Aorta (tissue), 5 donors: Measurements from ENCODE around the gene RNLS. TPM values are rescaled to one million over a fixed set of nuclear protein-coding genes. Genes with fewer than 3 reads are reported as not detected.
A peak's percentile ranks its signal among the peaks of the same experiment; 100 is the strongest.

Experiments used
- ATAC-seq: fragments of 200-7000 bp; cut with Tn5 transposase; one replicate; pipeline ENCODE4 v1.9.1; 2022; ENCODE audit warnings: moderate library complexity; ENCODE audit not compliant: low FRiP score
- DNase-seq, 2 donors: peaks; one replicate each; pipeline ENCODE4 v3.0.0-alpha.2; 2020
- H3K27ac ChIP-seq, 2 donors: one replicate each; pipeline ENCODE4 v1.5.1; 2013; ENCODE audit warnings: low read length in 2 of 2, mild to moderate bottlenecking in 2 of 2, moderate library complexity in 2 of 2, control low read depth in 1 of 2, inconsistent platforms in 1 of 2, low read depth in 1 of 2
- H3K27me3 ChIP-seq, 2 donors: one replicate each; pipeline ENCODE4 v1.6.1; 2013; ENCODE audit warnings: control low read depth in 1 of 2, low read length in 1 of 2, mild to moderate bottlenecking in 1 of 2, moderate library complexity in 1 of 2; ENCODE audit not compliant: insufficient read depth in 2 of 2, control insufficient read depth in 1 of 2
- H3K36me3 ChIP-seq, 2 donors: one replicate each; pipeline ENCODE4 v1.6.1; 2013; ENCODE audit warnings: control low read depth in 1 of 2, low read length in 1 of 2, mild to moderate bottlenecking in 1 of 2; ENCODE audit not compliant: insufficient read depth in 2 of 2, control insufficient read depth in 1 of 2
- H3K4me1 ChIP-seq, 2 donors: one replicate each; pipeline ENCODE4 v1.6.1; 2013; ENCODE audit warnings: low read length in 2 of 2, control low read depth in 1 of 2, mild to moderate bottlenecking in 1 of 2, moderate library complexity in 1 of 2; ENCODE audit not compliant: insufficient read depth in 2 of 2, control insufficient read depth in 1 of 2
- H3K4me3 ChIP-seq, 2 donors: one replicate each; pipeline ENCODE4 v1.5.1; 2013; ENCODE audit warnings: low read length in 2 of 2, control low read depth in 1 of 2, mild to moderate bottlenecking in 1 of 2
- H3K9me3 ChIP-seq: one replicate; pipeline ENCODE4 v1.6.1; 2013; ENCODE audit warnings: mild to moderate bottlenecking, low read length; ENCODE audit not compliant: control insufficient read depth
- WGBS, 2 donors: extraction: QIAGEN DNeasy Blood & Tissue Kit; methylation state at CpG; one replicate each; pipeline ENCODE4 v1.1.7; 2013; 5-methylcytosine and 5-hydroxymethylcytosine counted together
- intact Hi-C, 2 donors: fragments of 100-400 bp; cut with DNase I; formaldehyde crosslinking; loops; one replicate each; pipeline versions ENCODE4 v1.14.2 to v1.15.0; 2022
- polyA plus RNA-seq, 2 donors: library from polyadenylated mRNA; stranded (reverse); fragments of 200-250 nt; gene quantifications; one replicate each; pipeline ENCODE4 v1.2.3, GENCODE V29; 2013
- total RNA-seq, 2 donors: library from RNA; stranded (reverse); fragmentation: NEBNext Ultra II Directional; extraction: Animal tissue kit (Norgen Biotek cat#: 25700); gene quantifications; one replicate each; pipeline ENCODE4 v1.2.1, GENCODE V29; 2021
- donor health status: healthy with polysubstance abuse.
- donor health status: Bipolar disorder and iron deficiency.
- donor health status: DM: no; HTN: no; CAD: no.
- donor health status: DM: no; HTN: no; CAD: no.
- donor health status: DM: yes; HTN: yes; CAD: no.

The RNLS gene
- total and polyA plus RNA-seq, 4 donors: 6.1 to 9.7 (median 9.5) TPM

DNA sequence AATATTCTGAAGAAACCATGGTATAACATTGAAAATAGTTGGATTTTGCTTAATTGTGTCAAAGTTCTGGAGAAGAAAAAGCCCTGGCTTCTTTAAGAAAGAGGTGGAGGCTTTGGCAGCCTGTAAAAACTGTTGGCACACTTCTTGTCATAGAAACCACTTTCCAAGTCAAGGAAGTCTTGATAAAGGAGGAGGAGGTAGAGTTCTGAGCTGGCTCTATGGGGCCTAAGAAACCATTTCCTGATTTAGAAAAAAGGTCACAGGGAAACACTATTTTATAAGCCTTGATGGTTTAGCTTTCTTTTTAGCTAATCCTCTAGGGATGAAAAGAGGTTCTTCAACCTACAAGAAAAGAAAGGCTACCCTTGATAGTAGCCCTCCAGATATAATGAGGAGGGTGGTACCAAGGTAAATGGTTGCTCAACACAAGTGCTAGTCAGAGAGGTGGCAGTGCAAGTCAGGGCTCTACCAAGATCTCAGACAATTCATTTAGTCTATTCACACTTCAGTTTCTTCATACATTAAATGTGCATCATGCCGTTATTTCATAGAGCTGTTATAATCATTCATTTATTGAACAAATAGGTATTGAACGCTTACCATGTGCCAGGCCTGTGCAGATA is 346.9 kb downstream of the RNLS start:
- Histone ChIP-seq H3K4me1 (peaks cover 0 to 1% of the 10 kb centered on the region in 2 donors), H3K27me3 (no peaks in the 10 kb centered on the region), H3K36me3 (no peaks in the 10 kb centered on the region), H3K9me3 (no peaks in the 10 kb centered on the region), H3K27ac (no peak overlapping the region), H3K4me3 (no peak overlapping the region)
- 94 to 97% methylated on average over 2 of the region's 2 CpGs for WGBS, 2 donors
- ATAC-seq: no peak
- intact Hi-C loops: no loop called here
- no peak for DNase-seq

DNA sequence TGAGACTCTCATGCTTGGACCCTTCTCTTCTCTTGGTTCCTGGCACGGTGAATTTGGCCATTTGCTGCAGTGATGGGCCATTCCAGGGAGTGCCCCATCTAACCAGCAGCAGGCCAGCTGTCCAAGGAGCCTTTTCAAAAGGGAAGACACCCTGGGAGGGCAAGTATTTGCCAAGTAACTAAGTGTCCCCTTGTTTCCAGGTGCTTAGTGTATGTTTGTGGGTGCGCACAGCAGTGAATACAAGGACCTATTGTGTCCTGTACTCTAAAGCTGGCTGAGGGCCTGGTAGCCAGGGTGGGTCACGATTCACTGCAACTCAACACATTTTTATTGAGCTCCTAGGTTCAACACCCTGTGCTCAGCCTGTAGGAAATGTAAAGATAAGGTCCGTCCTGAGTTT is 348.8 kb downstream of the RNLS start:
- intact Hi-C loops: no loop called here
- DNase-seq (no peak), ATAC-seq (no peak)
- H3K27ac ChIP-seq: no peak overlapping the region
- 69 to 75% methylated on average over 4 of the region's 4 CpGs for WGBS, 2 donors
- peaks cover 0 to 1% of the 10 kb centered on the region in 2 donors for H3K4me1 ChIP-seq
- H3K4me3 ChIP-seq: no peak overlapping the region
- H3K9me3 ChIP-seq: no peaks in the 10 kb centered on the region
- no peaks in the 10 kb centered on the region for H3K27me3 ChIP-seq
- H3K36me3 ChIP-seq: no peaks in the 10 kb centered on the region

- no peaks in the 10 kb centered on the region for H3K36me3 ChIP-seq
- H3K4me3 ChIP-seq: no peak overlapping the region
- H3K27ac ChIP-seq: no peak overlapping the region
- H3K9me3 ChIP-seq: no peaks in the 10 kb centered on the region
- H3K27me3 ChIP-seq: no peaks in the 10 kb centered on the region
- peaks cover 0 to 1% of the 10 kb centered on the region in 2 donors for H3K4me1 ChIP-seq
- no peak for DNase-seq
- 76 to 79% methylated on average over 6 of the region's 6 CpGs for WGBS, 2 donors
- no peak for ATAC-seq
- intact Hi-C loops: no loop called here
Observed at GRCh38 chr10:88233870-88234269, 349.2 kb downstream of the RNLS start.

GRCh38 chr10:88232983-88233543 is 350.1 kb downstream of the RNLS start:
- Histone ChIP-seq H3K27me3 (no peaks in the 10 kb centered on the region), H3K4me1 (peaks cover 0 to 1% of the 10 kb centered on the region in 2 donors), H3K4me3 (no peak overlapping the region), H3K27ac (no peak overlapping the region), H3K9me3 (no peaks in the 10 kb centered on the region), H3K36me3 (no peaks in the 10 kb centered on the region)
- ATAC-seq (no peak), DNase-seq (no peak)
- WGBS, 2 donors: 78 to 87% methylated on average over 7 of the region's 7 CpGs
- intact Hi-C loops: no loop called here

GRCh38 chr10:88232029-88232895 is 350.9 kb downstream of the RNLS start:
- intact Hi-C loops: no loop called here
- Histone ChIP-seq H3K9me3 (no peaks in the 10 kb centered on the region), H3K4me3 (no peak overlapping the region), H3K27me3 (no peaks in the 10 kb centered on the region), H3K36me3 (no peaks in the 10 kb centered on the region), H3K4me1 (peaks cover 0 to 1% of the 10 kb centered on the region in 2 donors), H3K27ac (no peak overlapping the region)
- DNase-seq (peak; percentile 90 to 93), ATAC-seq (peak; percentile 49)
- WGBS, 2 donors: 44 to 49% methylated on average over 5 of the region's 5 CpGs

DNA sequence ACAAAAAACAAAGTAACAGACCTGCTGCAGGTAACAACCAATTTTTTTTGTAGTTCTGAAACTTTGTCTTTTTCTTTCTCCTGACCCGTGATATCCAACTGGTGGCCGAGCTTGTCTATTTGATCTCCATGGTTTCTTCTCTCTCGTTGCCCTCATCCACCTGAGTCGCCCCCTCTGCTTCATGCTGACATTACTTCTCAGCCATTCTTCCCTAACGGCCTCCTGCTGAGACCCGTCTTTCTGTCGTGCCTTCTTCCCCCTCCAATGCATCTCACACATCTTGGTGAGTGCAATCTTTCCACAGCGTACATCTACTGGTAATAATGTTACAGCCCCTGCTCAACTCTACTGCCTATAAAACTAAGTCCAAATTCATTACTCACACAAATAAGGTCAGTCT is 352.9 kb downstream of the RNLS start:
- Histone ChIP-seq H3K36me3 (no peaks in the 10 kb centered on the region), H3K4me3 (no peak overlapping the region), H3K9me3 (no peaks in the 10 kb centered on the region), H3K4me1 (peaks cover 0 to 1% of the 10 kb centered on the region in 2 donors), H3K27me3 (no peaks in the 10 kb centered on the region), H3K27ac (no peak overlapping the region)
- DNase-seq: no peak
- 83 to 97% methylated on average over 8 of the region's 8 CpGs for WGBS, 2 donors
- ATAC-seq: no peak
- intact Hi-C loops: no loop called here

DNA sequence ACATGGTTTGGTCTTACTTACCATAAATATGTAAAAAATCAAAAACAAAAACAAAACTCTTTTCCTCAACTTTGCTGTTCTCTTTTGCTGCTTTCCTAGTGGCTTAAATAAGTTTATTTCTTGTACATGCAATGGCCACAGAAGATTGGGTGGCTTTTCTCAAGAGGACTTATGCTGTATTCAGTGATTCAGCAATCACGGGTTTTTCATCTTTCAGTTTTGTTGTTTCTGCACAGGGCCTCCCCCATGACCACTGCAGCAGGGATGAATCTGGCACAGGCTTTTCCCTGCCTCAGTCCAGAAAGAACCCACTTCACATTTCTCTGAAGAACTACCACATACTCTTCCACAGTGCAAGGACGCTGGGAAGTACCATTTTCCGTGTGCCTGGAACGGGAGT is 355.0 kb downstream of the RNLS start:
- H3K4me3 ChIP-seq: no peak overlapping the region
- no peaks in the 10 kb centered on the region for H3K27me3 ChIP-seq
- H3K27ac ChIP-seq: peak overlapping the region in 1 of 2 donors; percentile 1
- DNase-seq: no peak
- H3K9me3 ChIP-seq: no peaks in the 10 kb centered on the region
- H3K4me1 ChIP-seq: peaks cover 0 to 1% of the 10 kb centered on the region in 2 donors
- no peak for ATAC-seq
- H3K36me3 ChIP-seq: no peaks in the 10 kb centered on the region
- WGBS, 2 donors: 83 to 84% methylated on average over 4 of the region's 4 CpGs
- intact Hi-C loops: loop anchor here in 1 of 2 donors (10.0 kb wide), 1 partner anchor 157 kb away; no protein-coding TSS in a partner anchor

GRCh38 chr10:88227342-88228018 is 355.6 kb downstream of the RNLS start:
- ATAC-seq (no peak), DNase-seq (no peak)
- H3K36me3 ChIP-seq: no peaks in the 10 kb centered on the region
- no peaks in the 10 kb centered on the region for H3K9me3 ChIP-seq
- no peak overlapping the region for H3K4me3 ChIP-seq
- H3K4me1 ChIP-seq: no peaks in the 10 kb centered on the region
- H3K27me3 ChIP-seq: no peaks in the 10 kb centered on the region
- intact Hi-C loops: loop anchor here in 1 of 2 donors (10.0 kb wide), 1 partner anchor 157 kb away; no protein-coding TSS in a partner anchor
- peak overlapping the region in 1 of 2 donors; percentile 1 for H3K27ac ChIP-seq
- WGBS, 2 donors: 39 to 44% methylated on average over 8 of the region's 8 CpGs
